HG03442 (cell line): ENCODE measurements around the gene IGSF23.
"Not testable (repeated sequence)": the region's sequence is repeated elsewhere in the genome, so short reads cannot be mapped to it uniquely, and the experiment has no call there.

Experiments used
- ATAC-seq: cut with Tn5 transposase; IDR thresholded peaks from one replicate; pipeline ENCODE4 v1.9.1; 2021; ENCODE audit warnings: mild to moderate bottlenecking, moderate library complexity; ENCODE audit not compliant: unreplicated experiment

IGSF23 gene

GRCh38 chr19:44585371-44586133 is 27.8 kb upstream of the IGSF23 start:
- no peak for ATAC-seq

- no peak for ATAC-seq
Measured at GRCh38 chr19:44587963-44588770, 25.2 kb upstream of the IGSF23 start.

GRCh38 chr19:44588771-44589112 is 24.6 kb upstream of the IGSF23 start:
- no peak for ATAC-seq

GRCh38 chr19:44590245-44591059 is 22.9 kb upstream of the IGSF23 start:
- no peak for ATAC-seq

GRCh38 chr19:44591340-44591993 is 21.9 kb upstream of the IGSF23 start:
- ATAC-seq = not testable (repeated sequence)

- no peak for ATAC-seq
Measured at GRCh38 chr19:44592451-44592890, 20.9 kb upstream of the IGSF23 start.

- no peak for ATAC-seq
Measured at GRCh38 chr19:44593294-44593693, 20.1 kb upstream of the IGSF23 start.

- not testable (repeated sequence) for ATAC-seq
Measured at GRCh38 chr19:44593866-44594266, 19.5 kb upstream of the IGSF23 start.

- ATAC-seq = no peak
Measured at GRCh38 chr19:44596428-44597130, 16.8 kb upstream of the IGSF23 start.

GRCh38 chr19:44597131-44597491 is 16.3 kb upstream of the IGSF23 start:
- no peak for ATAC-seq

- ATAC-seq = no peak
Measured at GRCh38 chr19:44598355-44598754, 15.0 kb upstream of the IGSF23 start.

GRCh38 chr19:44598880-44599279 is 14.5 kb upstream of the IGSF23 start:
- ATAC-seq = no peak

- ATAC-seq = no peak
Measured at GRCh38 chr19:44600466-44600865, 12.9 kb upstream of the IGSF23 start.

GRCh38 chr19:44602081-44602480 is 11.3 kb upstream of the IGSF23 start:
- ATAC-seq = no peak

- ATAC-seq = no peak
Measured at GRCh38 chr19:44603201-44603945, 10.0 kb upstream of the IGSF23 start.

GRCh38 chr19:44604241-44604640 is 9.1 kb upstream of the IGSF23 start:
- no peak for ATAC-seq

GRCh38 chr19:44605547-44605946 is 7.8 kb upstream of the IGSF23 start:
- no peak for ATAC-seq

GRCh38 chr19:44607049-44607448 is 6.3 kb upstream of the IGSF23 start:
- ATAC-seq = no peak

- ATAC-seq = no peak
Measured at GRCh38 chr19:44607917-44608316, 5.4 kb upstream of the IGSF23 start.

GRCh38 chr19:44608391-44608821 is 5.0 kb upstream of the IGSF23 start:
- no peak for ATAC-seq
